ENCODE measurements around the gene RPS6KA2. TPM values are rescaled to one million over a fixed set of nuclear protein-coding genes. Genes with fewer than 3 reads are reported as not detected.

RPS6KA2 gene
- polyA plus RNA-seq, 1 donor (not counting 4 experiments of a cell fraction or from before 2014, with no cell fraction given), result 8.2 TPM

GRCh38 chr6:166444446-166444845, 182.6 kb downstream of the RPS6KA2 start:
- Histone ChIP-seq H3K36me3 (ENCODE audit: control insufficient read depth in 2 of 2, extremely low read depth in 1 of 2, insufficient read depth in 2 of 2, low read length in 2 of 2) (no peaks in the 10 kb centered on the region), H4K20me1 (ENCODE audit: control insufficient read depth, extremely low read depth, insufficient read depth, low read length) (no peaks in the 10 kb centered on the region), H3K27ac (ENCODE audit: control insufficient read depth, insufficient read depth, low read length) (no peak overlapping the region), H3K9me1 (ENCODE audit: control insufficient read depth, extremely low read depth, insufficient read depth, low read length) (no peaks in the 10 kb centered on the region), H3K27me3 (ENCODE audit: control insufficient read depth, extremely low read depth, insufficient read depth, low read length) (no peaks in the 10 kb centered on the region), H3K79me2 (ENCODE audit: control insufficient read depth, insufficient read depth, low read length) (no peaks in the 10 kb centered on the region), H3K4me2 (ENCODE audit: control insufficient read depth, extremely low read depth, insufficient read depth, low read depth, low read length) (no peak overlapping the region), H3K9ac (ENCODE audit: control insufficient read depth, extremely low read depth, insufficient read depth, low read length) (no peak overlapping the region), H3K9me3 (ENCODE audit: control insufficient read depth, low read depth, low read length) (no peaks in the 10 kb centered on the region), H3K4me3 (ENCODE audit: control insufficient read depth in 2 of 3, extremely low read depth in 1 of 3, insufficient read depth in 2 of 3, low read depth in 1 of 3, low read length in 3 of 3) (no peak overlapping the region), H2AFZ (ENCODE audit: control insufficient read depth, low read length) (no peak overlapping the region), H3K4me1 (ENCODE audit: control insufficient read depth, extremely low read depth, insufficient read depth, low read length) (no peaks in the 10 kb centered on the region)
- DNase-seq (ENCODE audit: low read depth, low spot score), result no peak
- TF ChIP-seq EZH2 (IDR thresholded peaks at IDR 0.05; ENCODE audit: low read length), result no peak
- TF ChIP-seq CTCF (optimal IDR thresholded peaks at IDR 0.05 in 1 of 3, IDR thresholded peaks at IDR 0.05 in 1 of 3, conservative IDR thresholded peaks at IDR 0.05 in 1 of 3; ENCODE audit: extremely low read depth in 1 of 3, insufficient read depth in 2 of 3, low read length in 3 of 3), result no peak
- dilution Hi-C loops (cut with MboI; ENCODE audit: extremely low pct_ligation_motif_present, low sequenced_read_pairs), result no loop called here
- no peak for FAIRE-seq

GRCh38 chr6:166443166-166443565, 183.9 kb downstream of the RPS6KA2 start:
- no peaks in the 10 kb centered on the region for H3K9me3 ChIP-seq (ENCODE audit: control insufficient read depth, low read depth, low read length)
- no peaks in the 10 kb centered on the region for H3K27me3 ChIP-seq (ENCODE audit: control insufficient read depth, extremely low read depth, insufficient read depth, low read length)
- dilution Hi-C loops (cut with MboI; ENCODE audit: extremely low pct_ligation_motif_present, low sequenced_read_pairs), result no loop called here
- no peak overlapping the region for H3K9ac ChIP-seq (ENCODE audit: control insufficient read depth, extremely low read depth, insufficient read depth, low read length)
- H3K9me1 ChIP-seq (ENCODE audit: control insufficient read depth, extremely low read depth, insufficient read depth, low read length), result no peaks in the 10 kb centered on the region
- H3K4me2 ChIP-seq (ENCODE audit: control insufficient read depth, extremely low read depth, insufficient read depth, low read depth, low read length), result no peak overlapping the region
- FAIRE-seq (no peak), DNase-seq (ENCODE audit: low read depth, low spot score) (no peak)
- H3K4me3 ChIP-seq (ENCODE audit: control insufficient read depth in 2 of 3, extremely low read depth in 1 of 3, insufficient read depth in 2 of 3, low read depth in 1 of 3, low read length in 3 of 3), result no peak overlapping the region
- H4K20me1 ChIP-seq (ENCODE audit: control insufficient read depth, extremely low read depth, insufficient read depth, low read length), result no peaks in the 10 kb centered on the region
- H3K36me3 ChIP-seq (ENCODE audit: control insufficient read depth in 2 of 2, extremely low read depth in 1 of 2, insufficient read depth in 2 of 2, low read length in 2 of 2), result no peaks in the 10 kb centered on the region
- no peak overlapping the region for H3K27ac ChIP-seq (ENCODE audit: control insufficient read depth, insufficient read depth, low read length)
- H2AFZ ChIP-seq (ENCODE audit: control insufficient read depth, low read length), result no peak overlapping the region
- H3K4me1 ChIP-seq (ENCODE audit: control insufficient read depth, extremely low read depth, insufficient read depth, low read length), result no peaks in the 10 kb centered on the region
- no peaks in the 10 kb centered on the region for H3K79me2 ChIP-seq (ENCODE audit: control insufficient read depth, insufficient read depth, low read length)
- no peak for TF ChIP-seq EZH2 (IDR thresholded peaks at IDR 0.05; ENCODE audit: low read length)
- no peak for TF ChIP-seq CTCF (optimal IDR thresholded peaks at IDR 0.05 in 1 of 3, IDR thresholded peaks at IDR 0.05 in 1 of 3, conservative IDR thresholded peaks at IDR 0.05 in 1 of 3; ENCODE audit: extremely low read depth in 1 of 3, insufficient read depth in 2 of 3, low read length in 3 of 3)
